HL-60 (cell line): ENCODE results near the gene RIN2.
"Not testable (repeated sequence)": the region's sequence is repeated elsewhere in the genome, so short reads cannot be mapped to it uniquely, and the experiment has no call there.

Source experiments
- DNase-seq, 2 experiments: peaks; one replicate each; pipeline ENCODE4 v3.0.0-alpha.2; 2010 to 2020; ENCODE audit warnings: low read depth in 1 of 2, low spot score in 1 of 2
- H3K27ac ChIP-seq: fragments of 250-450 bp; sonication (Bioruptor Pico); replicated peaks from 2 replicates; pipeline ENCODE4 v1.5.1; 2020; ENCODE audit warnings: mild to moderate bottlenecking, moderate library complexity
- H3K27me3 ChIP-seq: fragments of 250-450 bp; sonication (Bioruptor Pico); 2 replicates; pipeline ENCODE4 v1.5.1; 2021; ENCODE audit warnings: mild to moderate bottlenecking, moderate library complexity; ENCODE audit not compliant: insufficient read depth, poor library complexity, severe bottlenecking
- H3K4me3 ChIP-seq: replicated peaks from 2 replicates; pipeline ENCODE4 v1.5.1; 2011; ENCODE audit warnings: mild to moderate bottlenecking, control low read depth, low read length; ENCODE audit not compliant: insufficient read depth
- CTCF ChIP-seq: IDR thresholded peaks from one replicate; pipeline ENCODE4 v1.5.1; 2011; ENCODE audit warnings: low read length, control low read depth, inconsistent platforms; ENCODE audit not compliant: insufficient read depth
- GABPA ChIP-seq: IDR thresholded peaks from 2 replicates; pipeline ENCODE4 v1.6.1; 2012; ENCODE audit warnings: low read depth
- POLR2AphosphoS5 ChIP-seq: IDR thresholded peaks from 2 replicates; pipeline ENCODE4 v1.6.1; 2012; ENCODE audit warnings: low read depth
- REST ChIP-seq: IDR thresholded peaks from 2 replicates; pipeline ENCODE4 v1.6.1; 2012; ENCODE audit warnings: low read depth; ENCODE audit not compliant: insufficient replicate concordance
- SPI1 ChIP-seq: IDR thresholded peaks from 2 replicates; pipeline ENCODE4 v1.6.1; 2012; ENCODE audit warnings: low read depth, mild to moderate bottlenecking, borderline replicate concordance

The RIN2 gene

GRCh38 chr20:19750101-19750606 is 7.9 kb upstream of the RIN2 start:
- TF ChIP-seq GABPA (no peak), SPI1 (no peak), CTCF (no peak), POLR2AphosphoS5 (no peak), REST (no peak)
- H3K27me3 ChIP-seq = no peaks in the 10 kb centered on the region
- H3K27ac ChIP-seq = no peak overlapping the region
- no peak for DNase-seq
- no peak overlapping the region for H3K4me3 ChIP-seq

GRCh38 chr20:19750907-19751636 is 7.0 kb upstream of the RIN2 start:
- no peak for TF ChIP-seq GABPA
- Histone ChIP-seq H3K4me3 (no peak overlapping the region), H3K27ac (no peak overlapping the region), H3K27me3 (no peaks in the 10 kb centered on the region)
- DNase-seq = peak in 1 of 2 experiments; percentile 31

GRCh38 chr20:19754201-19754600 is 3.9 kb upstream of the RIN2 start:
- DNase-seq, H3K4me3 ChIP-seq, H3K27ac ChIP-seq: not testable (repeated sequence)
- H3K27me3 ChIP-seq = peaks cover 19% of the 10 kb centered on the region

- DNase-seq = no peak
- Histone ChIP-seq H3K27me3 (peaks cover 22% of the 10 kb centered on the region), H3K27ac (no peak overlapping the region), H3K4me3 (no peak overlapping the region)
- TF ChIP-seq REST = no peak
- TF ChIP-seq SPI1 = no peak
- TF ChIP-seq GABPA = no peak
- no peak for TF ChIP-seq CTCF
- no peak for TF ChIP-seq POLR2AphosphoS5
These were observed 1.1 kb upstream of the RIN2 start for GRCh38 chr20:19756761-19757486.
